Measurements from ENCODE around the gene TPCN1.
A peak's percentile ranks its signal among the peaks of the same experiment; 100 is the strongest.

Gene TPCN1

GRCh38 chr12:113221181-113221996 is at the start of gene TPCN1:
TSS of gene TPCN1 (plus strand) at chr12:113221464. CDS start at chr12:113226853, 5,389 bp downstream.
- peak; percentile 91 to 98 for DNase-seq (ENCODE audit: low read depth in 2 of 2, low spot score in 1 of 2)

DNA sequence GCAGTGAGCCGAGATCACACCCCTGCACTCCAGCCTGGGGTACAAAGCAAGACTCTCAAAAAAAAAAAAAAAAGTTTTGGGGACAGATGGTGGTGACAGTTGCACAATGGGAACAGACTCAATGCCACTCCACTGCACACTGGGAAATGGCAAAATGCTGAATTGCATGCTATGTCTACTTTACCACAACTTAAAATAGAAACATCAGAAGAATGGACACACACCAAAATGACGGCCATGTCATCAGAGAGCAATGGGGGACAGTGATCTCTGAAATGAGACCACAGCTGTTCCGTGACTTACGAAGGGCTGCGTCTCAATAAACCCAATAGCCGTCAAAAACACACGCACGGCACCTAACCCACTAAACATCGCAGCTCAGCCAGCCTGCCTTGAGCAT is 49.7 kb upstream of the TPCN1 start:
- DNase-seq (ENCODE audit: low read depth in 2 of 2, low spot score in 1 of 2), result no peak

- DNase-seq (ENCODE audit: low read depth in 2 of 2, low spot score in 1 of 2), result no peak
Measured at GRCh38 chr12:113172185-113172584, 49.1 kb upstream of the TPCN1 start.

GRCh38 chr12:113173081-113173698 is 48.1 kb upstream of the TPCN1 start:
- no peak for DNase-seq (ENCODE audit: low read depth in 2 of 2, low spot score in 1 of 2)

GRCh38 chr12:113174461-113175384 is 46.5 kb upstream of the TPCN1 start:
- DNase-seq (ENCODE audit: low read depth in 2 of 2, low spot score in 1 of 2), result peak; percentile 50 to 58

DNA sequence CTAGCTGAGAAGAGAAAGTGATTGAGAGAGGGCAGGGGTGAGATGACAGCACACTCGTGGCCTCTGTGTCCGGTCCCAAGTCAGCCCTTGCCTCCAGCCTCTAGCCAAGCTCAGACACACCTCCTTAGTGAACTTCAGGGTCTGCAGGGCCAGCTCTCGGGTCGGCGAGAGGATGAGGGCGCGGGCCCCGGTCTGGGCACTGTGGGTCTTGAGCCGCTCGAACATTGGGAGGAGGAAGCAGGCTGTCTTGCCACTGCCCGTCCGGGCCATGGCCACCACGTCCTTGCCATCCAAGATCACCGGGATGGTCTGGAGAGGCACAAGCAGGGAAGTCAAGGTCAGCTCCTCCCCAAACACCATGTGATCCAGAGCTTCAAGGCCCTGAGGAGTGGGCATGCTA is 42.2 kb upstream of the TPCN1 start:
- DNase-seq (ENCODE audit: low read depth in 2 of 2, low spot score in 1 of 2), result no peak

DNA sequence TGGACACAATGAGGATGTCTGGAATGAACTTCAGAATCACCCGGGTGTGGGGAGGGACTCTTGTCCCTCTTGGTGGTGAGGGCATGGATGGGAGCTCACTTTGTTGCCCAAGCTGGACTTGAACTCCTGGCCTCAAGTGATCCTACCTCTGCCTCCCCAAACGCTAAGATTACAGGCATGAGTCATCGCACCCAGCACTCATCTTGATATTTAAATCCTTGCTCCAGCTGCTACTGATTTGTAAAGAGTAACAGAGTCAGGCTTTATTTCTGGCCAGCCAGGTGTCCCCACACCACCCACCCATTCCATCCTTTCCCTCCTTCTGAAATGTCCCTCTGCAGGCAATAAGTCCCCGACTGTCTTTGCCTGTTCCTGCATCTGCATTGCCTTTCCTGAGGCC is 40.9 kb upstream of the TPCN1 start:
- DNase-seq (ENCODE audit: low read depth in 2 of 2, low spot score in 1 of 2), result no peak

GRCh38 chr12:113181975-113182374 is 39.3 kb upstream of the TPCN1 start:
- DNase-seq (ENCODE audit: low read depth in 2 of 2, low spot score in 1 of 2), result no peak

DNA sequence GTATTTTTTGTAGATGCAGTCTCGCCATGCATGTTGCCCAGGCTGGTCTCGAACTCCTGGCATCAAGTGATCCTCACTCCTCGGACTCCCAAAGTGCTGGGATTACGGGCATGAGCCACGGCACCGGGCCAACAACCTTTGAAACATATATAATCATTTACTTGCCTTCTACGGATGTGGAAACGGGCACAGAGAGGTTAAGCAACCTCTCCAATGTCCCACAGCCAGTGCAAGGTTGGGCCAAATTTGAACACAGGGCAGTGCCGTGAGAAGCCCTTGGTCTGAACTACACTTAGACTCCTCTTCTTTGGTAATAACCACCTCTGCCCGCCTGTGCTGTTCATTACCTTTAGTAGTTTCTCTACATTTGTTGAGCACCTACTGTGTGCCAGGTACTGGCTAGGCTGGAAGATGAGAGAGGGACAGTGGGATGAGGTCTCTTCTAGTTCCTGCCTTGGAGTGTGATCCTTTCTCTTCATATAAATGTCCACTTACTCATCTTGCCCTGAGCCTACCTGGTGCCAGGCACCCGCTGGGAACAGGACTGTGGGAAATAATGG is 38.2 kb upstream of the TPCN1 start:
- DNase-seq (ENCODE audit: low read depth in 2 of 2, low spot score in 1 of 2), result no peak

- no peak for DNase-seq (ENCODE audit: low read depth in 2 of 2, low spot score in 1 of 2)
Measured at GRCh38 chr12:113184098-113184899, 37.0 kb upstream of the TPCN1 start.

DNA sequence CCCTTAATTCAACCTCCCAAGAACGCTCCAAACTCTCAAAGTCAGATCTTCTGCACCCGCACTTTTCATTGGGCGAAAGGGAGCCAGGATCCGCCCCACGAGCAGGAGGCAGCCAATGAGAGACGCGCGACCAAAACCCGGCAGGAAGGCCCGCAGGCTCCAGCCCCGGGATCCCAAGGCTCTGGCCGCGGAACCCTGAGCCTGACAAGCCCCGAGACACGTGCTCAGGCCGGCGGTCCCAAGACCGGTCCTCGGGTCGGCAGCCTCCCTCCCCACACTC is 36.4 kb upstream of the TPCN1 start:
- DNase-seq (ENCODE audit: low read depth in 2 of 2, low spot score in 1 of 2), result peak; percentile 68 to 72

GRCh38 chr12:113185180-113186032 is 35.9 kb upstream of the TPCN1 start, which contains the start of the genes DDX54 and RITA1:
TSS of gene DDX54 (minus strand) at chr12:113185478. CDS start at chr12:113185451, 27 bp downstream.
TSS of gene RITA1 (plus strand) at chr12:113185721. CDS start at chr12:113186747, 1,026 bp downstream.
- peak; percentile 65 to 66 for DNase-seq (ENCODE audit: low read depth in 2 of 2, low spot score in 1 of 2)

GRCh38 chr12:113186033-113186365 is 35.3 kb upstream of the TPCN1 start:
- no peak for DNase-seq (ENCODE audit: low read depth in 2 of 2, low spot score in 1 of 2)

GRCh38 chr12:113186666-113187325 is 34.5 kb upstream of the TPCN1 start:
- no peak for DNase-seq (ENCODE audit: low read depth in 2 of 2, low spot score in 1 of 2)

GRCh38 chr12:113189361-113189760 is 31.9 kb upstream of the TPCN1 start:
- DNase-seq (ENCODE audit: low read depth in 2 of 2, low spot score in 1 of 2), result no peak

DNA sequence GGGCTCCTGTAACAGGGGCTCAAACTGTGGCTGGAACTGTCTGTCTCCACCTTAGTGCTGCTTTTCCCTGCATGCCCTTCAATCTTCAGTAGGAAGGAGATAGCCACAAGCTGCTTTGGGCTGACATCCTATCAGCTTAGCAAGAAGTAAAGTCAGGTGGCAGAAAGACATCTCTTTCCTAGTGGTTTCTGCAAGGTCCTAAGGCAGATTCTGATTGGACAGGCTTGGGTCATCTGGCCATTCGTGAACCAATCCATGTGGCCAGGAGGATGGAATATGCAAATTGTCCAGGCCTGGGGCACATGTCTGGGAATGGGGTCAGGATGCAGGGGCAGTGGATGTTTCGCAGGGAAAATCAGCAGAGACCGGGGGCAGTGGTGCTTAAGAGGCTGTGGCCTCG is 30.5 kb upstream of the TPCN1 start:
- no peak for DNase-seq (ENCODE audit: low read depth in 2 of 2, low spot score in 1 of 2)

DNA sequence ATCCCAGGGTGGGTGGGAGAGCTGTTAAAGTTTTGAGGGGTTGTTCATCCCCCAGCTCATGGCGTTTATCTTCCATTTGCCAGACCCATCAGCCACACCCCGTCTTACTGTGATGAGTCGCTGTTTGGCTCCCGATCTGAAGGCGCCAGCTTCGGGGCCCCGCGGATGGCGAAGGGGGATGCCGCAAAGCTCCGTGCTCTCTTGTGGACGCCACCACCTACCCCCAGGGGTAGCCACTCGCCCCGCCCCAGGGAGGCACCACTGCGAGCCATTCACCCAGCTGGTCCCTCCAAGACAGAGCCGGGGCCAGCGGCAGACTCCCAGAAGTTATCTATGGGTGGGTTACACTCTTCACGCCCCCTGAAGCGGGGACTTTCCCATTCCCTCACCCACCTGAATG is 30.0 kb upstream of the TPCN1 start:
- DNase-seq (ENCODE audit: low read depth in 2 of 2, low spot score in 1 of 2), result no peak

- no peak for DNase-seq (ENCODE audit: low read depth in 2 of 2, low spot score in 1 of 2)
Measured at GRCh38 chr12:113194971-113195391, 26.3 kb upstream of the TPCN1 start.

DNA sequence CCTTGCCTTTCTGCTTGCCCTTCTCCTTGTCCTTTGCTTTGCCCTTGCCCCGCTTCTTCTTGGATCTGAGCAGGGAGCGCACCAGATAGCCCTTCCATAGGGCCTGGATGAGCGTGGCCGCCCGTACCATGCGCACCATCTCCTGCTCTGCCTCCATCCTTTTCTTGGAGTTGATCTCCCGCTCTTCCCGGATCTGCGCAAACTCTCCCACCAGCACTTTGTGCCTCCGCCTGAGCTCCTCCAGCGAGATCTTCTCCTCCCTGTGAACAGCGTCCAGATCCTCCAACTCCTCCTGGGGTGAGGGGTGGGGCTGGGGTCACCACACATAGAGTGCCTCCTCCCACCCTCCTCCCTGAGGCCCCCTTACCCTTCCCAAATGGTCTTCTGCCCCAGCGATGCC is 25.7 kb upstream of the TPCN1 start:
- DNase-seq (ENCODE audit: low read depth in 2 of 2, low spot score in 1 of 2), result no peak

Measured in stimulated activated CD8-positive, alpha-beta memory T cell treated with anti-CD3 and anti-CD28 coated beads, Interleukin-4, amount 100 ng/mL, for 1 hour (primary cell).